ENCODE measurements around the gene CDC45. TPM values are rescaled to one million over a fixed set of nuclear protein-coding genes. Genes with fewer than 3 reads are reported as not detected.

The CDC45 gene
- polyA plus RNA-seq, 1 donor (not counting 4 experiments of a cell fraction or from before 2014, with no cell fraction given), result 22.7 TPM

- H3K36me3 ChIP-seq (ENCODE audit: control insufficient read depth in 2 of 2, extremely low read depth in 1 of 2, insufficient read depth in 2 of 2, low read length in 2 of 2), result no peaks in the 10 kb centered on the region
- H2AFZ ChIP-seq (ENCODE audit: control insufficient read depth, low read length), result no peak overlapping the region
- no peak overlapping the region for H3K4me3 ChIP-seq (ENCODE audit: control insufficient read depth in 2 of 3, extremely low read depth in 1 of 3, insufficient read depth in 2 of 3, low read depth in 1 of 3, low read length in 3 of 3)
- no peak overlapping the region for H3K4me2 ChIP-seq (ENCODE audit: control insufficient read depth, extremely low read depth, insufficient read depth, low read depth, low read length)
- dilution Hi-C loops (cut with MboI; ENCODE audit: extremely low pct_ligation_motif_present, low sequenced_read_pairs), result loop anchor here (10.0 kb wide), 1 partner anchor 63 kb away; no protein-coding TSS in a partner anchor
- TF ChIP-seq EZH2 (IDR thresholded peaks at IDR 0.05; ENCODE audit: low read length), result no peak
- TF ChIP-seq, protein P1, sequence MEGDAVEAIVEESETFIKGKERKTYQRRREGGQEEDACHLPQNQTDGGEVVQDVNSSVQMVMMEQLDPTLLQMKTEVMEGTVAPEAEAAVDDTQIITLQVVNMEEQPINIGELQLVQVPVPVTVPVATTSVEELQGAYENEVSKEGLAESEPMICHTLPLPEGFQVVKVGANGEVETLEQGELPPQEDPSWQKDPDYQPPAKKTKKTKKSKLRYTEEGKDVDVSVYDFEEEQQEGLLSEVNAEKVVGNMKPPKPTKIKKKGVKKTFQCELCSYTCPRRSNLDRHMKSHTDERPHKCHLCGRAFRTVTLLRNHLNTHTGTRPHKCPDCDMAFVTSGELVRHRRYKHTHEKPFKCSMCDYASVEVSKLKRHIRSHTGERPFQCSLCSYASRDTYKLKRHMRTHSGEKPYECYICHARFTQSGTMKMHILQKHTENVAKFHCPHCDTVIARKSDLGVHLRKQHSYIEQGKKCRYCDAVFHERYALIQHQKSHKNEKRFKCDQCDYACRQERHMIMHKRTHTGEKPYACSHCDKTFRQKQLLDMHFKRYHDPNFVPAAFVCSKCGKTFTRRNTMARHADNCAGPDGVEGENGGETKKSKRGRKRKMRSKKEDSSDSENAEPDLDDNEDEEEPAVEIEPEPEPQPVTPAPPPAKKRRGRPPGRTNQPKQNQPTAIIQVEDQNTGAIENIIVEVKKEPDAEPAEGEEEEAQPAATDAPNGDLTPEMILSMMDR (optimal IDR thresholded peaks at IDR 0.05 in 1 of 3, IDR thresholded peaks at IDR 0.05 in 1 of 3, conservative IDR thresholded peaks at IDR 0.05 in 1 of 3; ENCODE audit: extremely low read depth in 1 of 3, insufficient read depth in 2 of 3, low read length in 3 of 3), result no peak
- FAIRE-seq (no peak), DNase-seq (ENCODE audit: low read depth, low spot score) (no peak)
- peaks cover 49% of the 10 kb centered on the region for H3K27me3 ChIP-seq (ENCODE audit: control insufficient read depth, extremely low read depth, insufficient read depth, low read length)
- H3K4me1 ChIP-seq (ENCODE audit: control insufficient read depth, extremely low read depth, insufficient read depth, low read length), result peaks cover 2% of the 10 kb centered on the region
- H3K9ac ChIP-seq (ENCODE audit: control insufficient read depth, extremely low read depth, insufficient read depth, low read length), result no peak overlapping the region
- no peaks in the 10 kb centered on the region for H4K20me1 ChIP-seq (ENCODE audit: control insufficient read depth, extremely low read depth, insufficient read depth, low read length)
- H3K27ac ChIP-seq (ENCODE audit: control insufficient read depth, insufficient read depth, low read length), result no peak overlapping the region
- no peaks in the 10 kb centered on the region for H3K9me1 ChIP-seq (ENCODE audit: control insufficient read depth, extremely low read depth, insufficient read depth, low read length)
- no peaks in the 10 kb centered on the region for H3K9me3 ChIP-seq (ENCODE audit: control insufficient read depth, low read depth, low read length)
- H3K79me2 ChIP-seq (ENCODE audit: control insufficient read depth, insufficient read depth, low read length), result no peaks in the 10 kb centered on the region
These were observed 47.6 kb downstream of the CDC45 start for GRCh38 chr22:19527321-19527721.

DNA sequence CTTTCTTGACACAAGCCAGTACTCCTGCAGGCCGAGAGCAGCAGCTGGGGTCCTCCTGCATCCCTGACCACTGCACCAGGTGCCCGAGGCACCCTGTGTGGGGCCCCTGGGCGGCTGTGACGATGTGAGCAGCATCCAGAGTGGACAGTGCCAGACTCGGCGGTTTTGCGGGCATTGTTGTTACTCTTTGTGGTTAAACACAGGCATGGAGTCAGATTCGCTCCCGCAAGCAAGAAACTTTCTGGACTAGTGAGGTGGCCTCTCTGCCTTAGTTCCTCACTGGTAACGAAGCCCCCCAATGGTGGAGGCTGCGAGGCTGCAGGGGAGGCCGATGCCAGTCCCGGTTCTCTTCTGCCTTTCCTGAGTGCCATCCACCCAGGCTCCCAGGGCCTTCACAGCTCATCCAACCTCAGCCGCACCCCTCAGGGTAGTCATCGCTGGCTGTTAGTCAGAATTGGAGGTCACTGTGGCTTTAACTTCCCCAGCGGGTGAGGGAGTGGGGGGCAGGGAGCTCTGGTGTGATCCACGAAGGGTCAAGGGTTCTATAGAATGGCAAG, 48.2 kb downstream of the CDC45 start:
- Histone ChIP-seq H3K27ac (ENCODE audit: control insufficient read depth, insufficient read depth, low read length) (no peak overlapping the region), H2AFZ (ENCODE audit: control insufficient read depth, low read length) (no peak overlapping the region), H3K36me3 (ENCODE audit: control insufficient read depth in 2 of 2, extremely low read depth in 1 of 2, insufficient read depth in 2 of 2, low read length in 2 of 2) (no peaks in the 10 kb centered on the region), H3K4me1 (ENCODE audit: control insufficient read depth, extremely low read depth, insufficient read depth, low read length) (peaks cover 2% of the 10 kb centered on the region), H3K4me3 (ENCODE audit: control insufficient read depth in 2 of 3, extremely low read depth in 1 of 3, insufficient read depth in 2 of 3, low read depth in 1 of 3, low read length in 3 of 3) (no peak overlapping the region), H3K4me2 (ENCODE audit: control insufficient read depth, extremely low read depth, insufficient read depth, low read depth, low read length) (no peak overlapping the region), H3K9ac (ENCODE audit: control insufficient read depth, extremely low read depth, insufficient read depth, low read length) (no peak overlapping the region), H3K79me2 (ENCODE audit: control insufficient read depth, insufficient read depth, low read length) (no peaks in the 10 kb centered on the region), H3K9me3 (ENCODE audit: control insufficient read depth, low read depth, low read length) (no peaks in the 10 kb centered on the region), H3K27me3 (ENCODE audit: control insufficient read depth, extremely low read depth, insufficient read depth, low read length) (peaks cover 48% of the 10 kb centered on the region), H3K9me1 (ENCODE audit: control insufficient read depth, extremely low read depth, insufficient read depth, low read length) (no peaks in the 10 kb centered on the region), H4K20me1 (ENCODE audit: control insufficient read depth, extremely low read depth, insufficient read depth, low read length) (no peaks in the 10 kb centered on the region)
- dilution Hi-C loops (cut with MboI; ENCODE audit: extremely low pct_ligation_motif_present, low sequenced_read_pairs), result loop anchor here (10.0 kb wide), 1 partner anchor 63 kb away; no protein-coding TSS in a partner anchor
- FAIRE-seq, result no peak
- TF ChIP-seq EZH2 (IDR thresholded peaks at IDR 0.05; ENCODE audit: low read length), result no peak
- TF ChIP-seq, protein P1 (optimal IDR thresholded peaks at IDR 0.05 in 1 of 3, IDR thresholded peaks at IDR 0.05 in 1 of 3, conservative IDR thresholded peaks at IDR 0.05 in 1 of 3; ENCODE audit: extremely low read depth in 1 of 3, insufficient read depth in 2 of 3, low read length in 3 of 3), result no peak
- DNase-seq (ENCODE audit: low read depth, low spot score), result no peak
